Measurements from ENCODE around the gene SERINC2.

GRCh38 chr1:31383967-31384366, 29.0 kb upstream of the SERINC2 start:
- TF ChIP-seq FOXM1 (IDR thresholded peaks at IDR 0.05; ENCODE audit: borderline replicate concordance, low read depth) (no peak), TAF1 (IDR thresholded peaks at IDR 0.05; ENCODE audit: low read depth) (no peak), YY1 (IDR thresholded peaks at IDR 0.05; ENCODE audit: low read depth) (no peak), CREB1 (IDR thresholded peaks at IDR 0.05; ENCODE audit: low read depth) (no peak)

All from Ishikawa (cell line).